HUES48 (cell line): Measurements from ENCODE around the gene PGS1.

ENCODE experiments used
- H3K27ac ChIP-seq: one replicate; pipeline ENCODE4 v1.7.0; 2013; ENCODE audit warnings: low read depth, low read length, inconsistent platforms
- H3K27me3 ChIP-seq: 2 replicates; pipeline ENCODE4 v1.6.1; 2013; ENCODE audit warnings: mild to moderate bottlenecking, low read length; ENCODE audit not compliant: control insufficient read depth, insufficient read depth
- H3K36me3 ChIP-seq: 2 replicates; pipeline ENCODE4 v1.6.1; 2013; ENCODE audit warnings: low read length; ENCODE audit not compliant: control insufficient read depth, insufficient read depth
- H3K4me1 ChIP-seq: 2 replicates; pipeline ENCODE4 v1.6.1; 2013; ENCODE audit warnings: mild to moderate bottlenecking, low read length; ENCODE audit not compliant: control insufficient read depth, insufficient read depth
- H3K4me3 ChIP-seq: 2 replicates; pipeline ENCODE4 v1.5.1; 2013; ENCODE audit warnings: mild to moderate bottlenecking, low read depth, low read length
- H3K9ac ChIP-seq: 2 replicates; pipeline ENCODE4 v1.6.1; 2013; ENCODE audit warnings: mild to moderate bottlenecking, low read depth, low read length, moderate library complexity
- H3K9me3 ChIP-seq: 2 replicates; pipeline ENCODE4 v1.6.1; 2013; ENCODE audit warnings: low read length; ENCODE audit not compliant: control insufficient read depth, insufficient read depth

The PGS1 gene

GRCh38 chr17:78341559-78342448, 36.6 kb upstream of the PGS1 start:
- Histone ChIP-seq H3K9ac (0 out of 2 replicates have a peak overlapping the region, but pooled peaks have one; percentile 18), H3K27ac (no peak overlapping the region), H3K27me3 (peaks cover 32% of the 10 kb centered on the region), H3K36me3 (no peaks in the 10 kb centered on the region), H3K9me3 (no peaks in the 10 kb centered on the region), H3K4me1 (peaks cover 15% of the 10 kb centered on the region), H3K4me3 (peak overlapping the region; percentile 55)

GRCh38 chr17:78342449-78343186, 35.8 kb upstream of the PGS1 start:
- peaks cover 32% of the 10 kb centered on the region for H3K27me3 ChIP-seq
- H3K4me3 ChIP-seq, result peak overlapping the region; percentile 55
- no peaks in the 10 kb centered on the region for H3K36me3 ChIP-seq
- no peak overlapping the region for H3K9ac ChIP-seq
- H3K9me3 ChIP-seq, result no peaks in the 10 kb centered on the region
- peaks cover 15% of the 10 kb centered on the region for H3K4me1 ChIP-seq
- H3K27ac ChIP-seq, result peak overlapping the region; percentile 56

GRCh38 chr17:78343187-78343542, 35.3 kb upstream of the PGS1 start:
- Histone ChIP-seq H3K9ac (no peak overlapping the region), H3K27me3 (peaks cover 32% of the 10 kb centered on the region), H3K27ac (peak overlapping the region; percentile 56), H3K4me1 (peaks cover 15% of the 10 kb centered on the region), H3K36me3 (no peaks in the 10 kb centered on the region), H3K9me3 (no peaks in the 10 kb centered on the region), H3K4me3 (no peak overlapping the region)

GRCh38 chr17:78343543-78344201, 34.8 kb upstream of the PGS1 start:
- H3K36me3 ChIP-seq, result no peaks in the 10 kb centered on the region
- peaks cover 32% of the 10 kb centered on the region for H3K27me3 ChIP-seq
- peaks cover 15% of the 10 kb centered on the region for H3K4me1 ChIP-seq
- no peaks in the 10 kb centered on the region for H3K9me3 ChIP-seq
- H3K9ac ChIP-seq, result no peak overlapping the region
- H3K4me3 ChIP-seq, result no peak overlapping the region
- H3K27ac ChIP-seq, result no peak overlapping the region

GRCh38 chr17:78344666-78345065, 33.8 kb upstream of the PGS1 start:
- peaks cover 15% of the 10 kb centered on the region for H3K4me1 ChIP-seq

GRCh38 chr17:78345172-78345571, 33.3 kb upstream of the PGS1 start:
- H3K27ac ChIP-seq, result no peak overlapping the region
- H3K9ac ChIP-seq, result no peak overlapping the region
- H3K9me3 ChIP-seq, result no peaks in the 10 kb centered on the region
- H3K4me1 ChIP-seq, result peaks cover 15% of the 10 kb centered on the region
- H3K36me3 ChIP-seq, result no peaks in the 10 kb centered on the region
- H3K4me3 ChIP-seq, result no peak overlapping the region
- H3K27me3 ChIP-seq, result peaks cover 32% of the 10 kb centered on the region

More at GRCh38 chr17:78344666-78345065, 33.8 kb upstream of the PGS1 start:
- Histone ChIP-seq H3K27me3 (peaks cover 32% of the 10 kb centered on the region), H3K36me3 (no peaks in the 10 kb centered on the region), H3K4me3 (no peak overlapping the region), H3K9me3 (no peaks in the 10 kb centered on the region), H3K9ac (no peak overlapping the region), H3K27ac (no peak overlapping the region)

- H3K4me3 ChIP-seq, result no peak overlapping the region
- no peak overlapping the region for H3K9ac ChIP-seq
- no peaks in the 10 kb centered on the region for H3K9me3 ChIP-seq
- peaks cover 26% of the 10 kb centered on the region for H3K27me3 ChIP-seq
- peaks cover 15% of the 10 kb centered on the region for H3K4me1 ChIP-seq
- no peaks in the 10 kb centered on the region for H3K36me3 ChIP-seq
- no peak overlapping the region for H3K27ac ChIP-seq
Measured at GRCh38 chr17:78345791-78346494, 32.5 kb upstream of the PGS1 start.

GRCh38 chr17:78346605-78347250, 31.7 kb upstream of the PGS1 start:
- Histone ChIP-seq H3K9me3 (no peaks in the 10 kb centered on the region), H3K27me3 (peaks cover 21% of the 10 kb centered on the region), H3K4me3 (no peak overlapping the region), H3K9ac (no peak overlapping the region), H3K36me3 (no peaks in the 10 kb centered on the region), H3K4me1 (peaks cover 21% of the 10 kb centered on the region), H3K27ac (no peak overlapping the region)

- Histone ChIP-seq H3K9me3 (no peaks in the 10 kb centered on the region), H3K9ac (no peak overlapping the region), H3K4me3 (no peak overlapping the region), H3K27me3 (peaks cover 15% of the 10 kb centered on the region), H3K4me1 (peaks cover 27% of the 10 kb centered on the region), H3K27ac (no peak overlapping the region), H3K36me3 (no peaks in the 10 kb centered on the region)
Measured at GRCh38 chr17:78347453-78347852, 31.0 kb upstream of the PGS1 start.

- no peak overlapping the region for H3K9ac ChIP-seq
- H3K4me1 ChIP-seq, result peaks cover 21% of the 10 kb centered on the region
- no peak overlapping the region for H3K4me3 ChIP-seq
- H3K27ac ChIP-seq, result no peak overlapping the region
- no peaks in the 10 kb centered on the region for H3K9me3 ChIP-seq
- peaks cover 10% of the 10 kb centered on the region for H3K27me3 ChIP-seq
- H3K36me3 ChIP-seq, result no peaks in the 10 kb centered on the region
Measured at GRCh38 chr17:78348055-78348770, 30.2 kb upstream of the PGS1 start.
